Astrocyte (in vitro differentiated cells and primary cell): Measurements from ENCODE around the gene SNX8.

Experiments used
- CTCF ChIP-seq: IDR thresholded peaks from 2 replicates; pipeline ENCODE4 v1.5.1; 2011; ENCODE audit warnings: low read depth, mild to moderate bottlenecking, inconsistent platforms, low read length, moderate library complexity; ENCODE audit not compliant: insufficient read depth
- EZH2 ChIP-seq: IDR thresholded peaks from 2 replicates; pipeline ENCODE4 v1.6.1; 2012; ENCODE audit warnings: mild to moderate bottlenecking, low read length, inconsistent platforms; ENCODE audit not compliant: insufficient read depth

DNA sequence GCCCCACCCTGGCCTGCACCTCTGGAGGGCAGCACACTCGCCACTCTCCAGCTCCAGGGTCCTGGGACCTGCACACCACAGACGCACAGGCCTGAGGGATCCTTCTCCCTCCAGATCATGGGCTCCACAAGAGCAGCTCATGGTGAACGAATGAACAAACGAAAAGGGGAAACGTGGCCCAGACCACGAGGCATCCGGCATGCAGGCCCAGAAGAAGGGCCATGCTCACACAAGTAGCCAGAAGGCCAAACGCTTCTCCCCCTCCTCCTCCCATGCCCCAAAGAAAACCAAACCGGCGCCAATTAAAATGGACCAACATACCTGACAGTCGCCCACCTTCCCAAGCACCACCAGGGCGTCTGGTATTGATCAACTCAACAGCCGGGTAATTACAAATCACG is 111.9 kb downstream of the SNX8 start:
- TF ChIP-seq CTCF: no peak
- no peak for TF ChIP-seq EZH2
